Measurements from ENCODE around the gene CLIC6.

- TF ChIP-seq, protein P1, sequence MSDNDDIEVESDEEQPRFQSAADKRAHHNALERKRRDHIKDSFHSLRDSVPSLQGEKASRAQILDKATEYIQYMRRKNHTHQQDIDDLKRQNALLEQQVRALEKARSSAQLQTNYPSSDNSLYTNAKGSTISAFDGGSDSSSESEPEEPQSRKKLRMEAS (IDR thresholded peaks at IDR 0.05; ENCODE audit: low read depth, low read length), result no peak
- TF ChIP-seq, protein P2, sequence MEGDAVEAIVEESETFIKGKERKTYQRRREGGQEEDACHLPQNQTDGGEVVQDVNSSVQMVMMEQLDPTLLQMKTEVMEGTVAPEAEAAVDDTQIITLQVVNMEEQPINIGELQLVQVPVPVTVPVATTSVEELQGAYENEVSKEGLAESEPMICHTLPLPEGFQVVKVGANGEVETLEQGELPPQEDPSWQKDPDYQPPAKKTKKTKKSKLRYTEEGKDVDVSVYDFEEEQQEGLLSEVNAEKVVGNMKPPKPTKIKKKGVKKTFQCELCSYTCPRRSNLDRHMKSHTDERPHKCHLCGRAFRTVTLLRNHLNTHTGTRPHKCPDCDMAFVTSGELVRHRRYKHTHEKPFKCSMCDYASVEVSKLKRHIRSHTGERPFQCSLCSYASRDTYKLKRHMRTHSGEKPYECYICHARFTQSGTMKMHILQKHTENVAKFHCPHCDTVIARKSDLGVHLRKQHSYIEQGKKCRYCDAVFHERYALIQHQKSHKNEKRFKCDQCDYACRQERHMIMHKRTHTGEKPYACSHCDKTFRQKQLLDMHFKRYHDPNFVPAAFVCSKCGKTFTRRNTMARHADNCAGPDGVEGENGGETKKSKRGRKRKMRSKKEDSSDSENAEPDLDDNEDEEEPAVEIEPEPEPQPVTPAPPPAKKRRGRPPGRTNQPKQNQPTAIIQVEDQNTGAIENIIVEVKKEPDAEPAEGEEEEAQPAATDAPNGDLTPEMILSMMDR (IDR thresholded peaks at IDR 0.05; ENCODE audit: low read depth, low read length), result no peak
- TF ChIP-seq POLR2A (IDR thresholded peaks at IDR 0.05; ENCODE audit: extremely low read depth, insufficient read length), result no peak
- no peak for TF ChIP-seq MYC (IDR thresholded peaks at IDR 0.05; ENCODE audit: low read depth, low read length)
These were observed 47.3 kb downstream of the CLIC6 start for GRCh38 chr21:34715985-34716596.
